Fibroblast of mammary gland (primary cell): ENCODE data around the gene ATP9A.

Source experiments
- DNase-seq: peaks from one replicate; pipeline ENCODE4 v3.0.0-alpha.2; 2010; ENCODE audit warnings: low read depth
- H3K4me3 ChIP-seq: 2 replicates; pipeline ENCODE4 v1.5.1; 2011; ENCODE audit warnings: low read depth, mild to moderate bottlenecking, low read length, moderate library complexity; ENCODE audit not compliant: control insufficient read depth
- CTCF ChIP-seq: conservative IDR thresholded peaks from 2 replicates; pipeline ENCODE4 v1.5.1; 2011; ENCODE audit warnings: low read depth, low read length, inconsistent platforms; ENCODE audit not compliant: control insufficient read depth, insufficient read depth

ATP9A gene

GRCh38 chr20:51801122-51801822 lies 33.1 kb upstream of the ATP9A start:
- no peak for DNase-seq
- H3K4me3 ChIP-seq = peak overlapping the region; percentile 43
- no peak for TF ChIP-seq CTCF

- peak overlapping the region; percentile 43 for H3K4me3 ChIP-seq
- no peak for DNase-seq
- no peak for TF ChIP-seq CTCF
Measured at GRCh38 chr20:51800872-51801121, 32.6 kb upstream of the ATP9A start.

- DNase-seq = peak; percentile 16
- peak overlapping the region; percentile 43 for H3K4me3 ChIP-seq
- peak; percentile 78 for TF ChIP-seq CTCF
Measured at GRCh38 chr20:51800060-51800871, 32.1 kb upstream of the ATP9A start.

- no peak overlapping the region for H3K4me3 ChIP-seq
- TF ChIP-seq CTCF = no peak
- no peak for DNase-seq
Measured at GRCh38 chr20:51799401-51799860, 31.2 kb upstream of the ATP9A start.

- TF ChIP-seq CTCF = no peak
- DNase-seq = no peak
- H3K4me3 ChIP-seq = no peak overlapping the region
Measured at GRCh38 chr20:51797357-51798025, 29.3 kb upstream of the ATP9A start.

GRCh38 chr20:51796340-51796739 lies 28.1 kb upstream of the ATP9A start:
- no peak overlapping the region for H3K4me3 ChIP-seq
- TF ChIP-seq CTCF = no peak
- no peak for DNase-seq
